HG03439 (cell line): ENCODE results near the gene PACSIN1.
"Not testable (repeated sequence)": the region's sequence is repeated elsewhere in the genome, so short reads cannot be mapped to it uniquely, and the experiment has no call there.

ENCODE experiments used
- ATAC-seq: cut with Tn5 transposase; IDR thresholded peaks from one replicate; pipeline ENCODE4 v1.9.1; 2021; ENCODE audit warnings: mild to moderate bottlenecking, moderate library complexity; ENCODE audit not compliant: unreplicated experiment

Gene PACSIN1

DNA sequence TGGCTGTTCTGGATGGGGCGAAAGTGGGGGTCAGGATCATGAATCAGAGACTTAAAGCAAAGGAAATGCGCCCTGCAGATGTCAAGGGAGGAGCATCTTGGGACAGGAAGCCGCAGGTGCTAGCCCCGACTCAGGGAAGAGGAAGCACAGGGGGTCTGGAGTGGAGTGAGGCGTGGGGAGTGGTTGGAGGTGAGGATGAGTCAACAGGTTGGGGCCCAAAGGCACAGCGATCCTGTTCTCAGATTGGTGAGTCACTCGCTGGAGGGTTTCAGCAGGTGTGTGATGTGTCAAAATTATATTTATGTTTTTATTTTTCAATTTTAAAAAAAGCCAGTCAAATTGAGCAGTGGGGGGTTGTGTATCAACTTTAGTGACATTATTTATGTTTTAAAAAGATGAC is 19.0 kb downstream of the PACSIN1 start:
- ATAC-seq = no peak

DNA sequence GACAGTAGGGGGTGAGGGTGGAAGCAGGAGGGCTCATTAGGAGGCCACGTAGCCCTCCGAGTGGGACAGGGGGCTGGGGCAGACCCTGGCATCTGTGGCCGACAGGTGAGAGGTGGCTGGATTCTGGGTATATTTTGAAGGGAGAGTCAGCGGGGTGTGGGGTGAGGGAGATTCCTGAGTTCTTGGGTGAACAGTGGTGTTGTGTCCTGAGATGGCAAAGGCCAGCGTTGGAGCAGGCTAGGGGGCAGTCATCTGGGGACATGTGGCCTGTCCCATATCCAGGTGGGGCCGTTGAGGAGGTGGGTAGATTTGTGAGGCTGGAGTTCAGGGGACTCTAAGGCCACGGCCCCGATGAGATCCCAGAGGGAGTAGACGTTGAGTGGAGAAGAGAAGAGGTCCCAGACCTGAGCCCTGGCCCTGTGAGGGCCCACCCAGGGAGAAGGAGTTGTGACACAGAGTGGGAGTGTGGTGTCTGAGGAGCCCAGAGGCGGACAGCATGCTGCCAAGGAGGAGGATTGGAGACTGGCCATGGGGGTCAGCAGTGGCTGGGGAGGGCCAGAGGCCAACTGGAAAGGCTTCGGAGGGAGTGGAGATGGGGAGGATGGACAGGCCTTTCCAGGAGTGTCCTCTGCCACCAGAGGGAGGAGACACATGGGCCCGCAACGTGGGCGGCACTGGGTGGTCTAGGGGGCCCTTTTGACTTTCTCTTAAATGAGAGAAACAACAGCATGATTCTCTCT is 19.6 kb downstream of the PACSIN1 start:
- no peak for ATAC-seq

DNA sequence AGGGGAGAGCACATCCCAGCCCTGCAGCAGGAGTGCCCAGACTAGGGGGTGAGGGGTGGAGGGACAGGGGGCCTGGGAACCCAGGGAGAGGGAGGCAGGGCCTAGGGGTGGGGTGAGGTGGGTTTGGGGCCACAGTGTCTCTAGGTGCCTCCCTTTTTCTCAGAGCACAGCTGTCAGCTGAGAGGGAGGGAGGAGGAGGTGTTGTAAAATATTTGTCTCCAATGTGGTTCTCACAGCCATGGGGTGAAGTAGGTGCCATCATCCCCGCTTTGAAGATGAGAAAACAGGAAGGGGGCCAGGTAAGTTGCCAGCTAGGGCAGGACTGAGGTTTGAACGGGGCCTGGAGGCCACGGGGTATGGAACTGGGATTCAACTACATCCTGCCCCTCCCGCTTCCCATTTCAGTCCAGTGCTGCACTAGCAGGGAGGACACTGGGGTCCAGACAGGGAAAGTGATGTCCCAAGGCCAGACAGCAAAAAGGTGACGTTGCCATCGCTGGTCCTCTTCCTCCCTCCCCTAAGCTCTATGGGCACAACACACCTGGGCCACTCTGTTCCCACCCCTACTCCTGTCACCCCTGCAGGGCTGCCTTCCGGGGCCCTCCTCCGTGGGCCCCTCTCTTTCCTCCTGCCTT is 20.3 kb downstream of the PACSIN1 start:
- ATAC-seq = no peak

DNA sequence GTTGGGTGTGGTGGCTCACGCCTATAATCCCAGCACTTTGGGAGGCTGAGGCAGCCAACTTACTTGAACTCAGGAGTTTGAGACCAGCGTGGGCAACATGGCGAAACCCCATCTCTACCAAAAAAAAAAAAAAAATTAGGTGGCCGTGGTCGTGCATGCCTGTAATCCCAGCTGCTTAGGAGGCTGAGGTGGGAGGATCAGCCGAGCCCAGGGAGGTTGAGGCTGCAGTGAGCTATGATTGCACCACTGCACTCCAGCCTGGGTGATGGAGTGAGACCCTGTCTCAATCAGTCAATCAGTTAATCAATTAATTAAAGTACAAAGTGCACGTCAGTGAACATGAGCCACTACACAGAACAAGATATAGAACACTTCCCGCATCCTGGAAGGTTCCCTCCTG is 21.0 kb downstream of the PACSIN1 start:
- ATAC-seq = not testable (repeated sequence)

DNA sequence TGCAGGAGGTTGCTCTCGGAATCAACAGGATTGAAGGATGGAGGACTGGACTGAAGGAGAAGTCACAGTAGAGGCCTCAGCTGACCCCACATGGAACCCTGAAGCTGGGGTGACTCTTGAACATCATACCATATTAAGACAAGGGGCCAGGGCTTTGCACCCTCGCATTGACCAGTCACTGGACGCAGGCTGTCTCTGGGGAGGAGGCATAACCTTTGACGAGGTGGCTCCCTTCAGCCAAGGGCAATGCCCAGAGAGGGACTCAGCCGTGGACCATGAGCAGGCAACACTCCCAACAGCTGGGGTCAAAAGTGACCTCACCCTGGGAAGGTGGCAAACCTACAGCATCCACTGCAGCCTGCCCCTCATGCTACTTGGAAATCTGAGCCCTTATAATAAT is 21.7 kb downstream of the PACSIN1 start:
- ATAC-seq = no peak

DNA sequence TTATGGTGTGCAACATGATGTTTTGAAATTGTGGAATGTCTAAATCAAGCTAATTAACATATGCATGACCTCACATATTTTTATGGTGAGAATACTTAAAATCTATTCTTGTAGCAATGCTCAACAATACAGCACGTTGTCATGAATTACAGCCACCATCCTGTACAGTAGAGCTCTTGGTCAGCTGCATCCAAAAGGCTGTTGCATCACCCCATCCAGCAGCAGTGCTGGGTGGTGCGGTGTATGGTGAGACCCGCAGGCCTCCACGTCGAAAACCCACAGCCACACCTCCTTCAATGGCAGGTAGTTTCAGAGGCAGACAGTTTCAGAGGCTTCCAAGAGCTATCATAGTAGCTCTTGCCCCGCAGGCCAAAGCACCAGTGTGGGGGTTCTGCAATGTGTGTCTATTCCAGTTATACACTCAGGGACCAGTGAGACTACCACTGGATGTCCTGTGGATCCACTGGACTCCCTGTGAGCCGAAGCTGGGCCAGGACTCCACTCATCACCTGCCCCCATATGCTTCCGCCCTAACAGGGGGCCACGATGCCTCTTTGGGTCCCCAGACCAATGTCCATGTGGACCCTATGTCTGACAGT is 23.4 kb downstream of the PACSIN1 start:
- no peak for ATAC-seq

DNA sequence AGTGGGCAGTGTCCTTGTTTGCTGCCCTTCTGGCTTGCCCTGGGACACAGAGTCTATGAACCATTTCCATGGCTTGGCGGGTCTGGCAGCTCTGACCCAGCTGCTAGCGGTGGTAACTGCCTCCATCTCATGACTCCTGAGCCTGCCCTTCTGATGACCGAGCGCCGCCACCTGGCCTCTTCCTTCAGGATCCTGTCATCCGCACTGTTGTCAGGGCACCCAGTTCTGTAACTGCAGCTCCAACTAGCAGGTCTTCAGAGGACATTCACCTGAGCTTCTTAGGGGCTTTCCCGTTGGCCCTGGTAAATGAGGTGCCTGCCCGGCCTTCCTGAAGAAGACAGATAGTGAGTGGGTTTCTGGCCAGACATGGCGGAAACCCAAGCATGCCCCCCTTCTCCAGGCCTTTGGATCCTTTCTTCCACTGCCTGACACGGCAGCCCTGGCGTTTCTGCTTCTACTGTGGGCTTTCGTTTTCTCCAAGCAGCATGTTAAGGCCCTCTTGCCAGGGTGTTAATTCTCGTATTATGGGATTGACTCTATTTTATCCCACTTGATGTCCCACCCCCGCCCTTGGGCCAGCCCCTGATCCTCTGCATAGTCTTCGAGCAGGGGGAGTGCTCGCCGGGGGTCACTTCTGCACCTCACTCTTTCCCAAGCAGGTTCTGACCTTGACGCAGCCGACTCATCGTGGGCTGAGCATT is 24.7 kb downstream of the PACSIN1 start:
- ATAC-seq = no peak

DNA sequence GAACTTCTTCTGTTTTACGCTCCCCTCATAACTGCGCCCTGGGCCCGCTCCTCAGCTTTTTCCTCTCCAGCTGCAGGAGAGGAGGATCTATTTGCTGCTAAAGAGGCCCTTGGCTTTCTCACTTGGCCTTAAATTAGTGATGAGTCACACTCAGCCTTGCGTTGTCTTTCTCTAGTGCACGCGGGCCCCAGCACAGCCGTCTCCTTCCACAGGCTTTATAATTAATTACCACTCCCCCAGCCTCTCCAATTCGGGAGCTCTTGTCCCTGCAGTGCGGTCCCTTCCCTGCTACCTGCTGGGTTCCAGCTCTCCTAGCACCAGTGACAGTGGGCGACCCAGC is 25.2 kb downstream of the PACSIN1 start:
- ATAC-seq = no peak

DNA sequence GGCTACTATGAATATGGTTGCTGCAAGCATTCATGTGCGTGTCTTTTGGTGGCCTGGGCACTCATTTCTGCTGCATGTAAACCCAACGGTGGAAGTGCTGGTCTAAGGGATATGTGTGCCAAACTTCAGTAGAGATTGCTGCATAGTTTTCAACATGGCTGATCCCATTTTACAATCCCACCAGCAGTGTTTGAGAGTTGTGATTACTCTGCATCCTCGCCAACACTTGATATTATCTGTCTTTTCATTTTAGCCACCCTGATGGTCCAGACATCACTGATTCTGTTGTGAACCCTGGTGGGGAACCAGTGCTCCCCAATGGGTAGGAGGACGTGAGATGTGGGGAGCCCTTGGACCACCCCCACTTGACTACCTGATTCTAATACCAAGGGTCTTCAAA is 27.5 kb downstream of the PACSIN1 start:
- no peak for ATAC-seq

DNA sequence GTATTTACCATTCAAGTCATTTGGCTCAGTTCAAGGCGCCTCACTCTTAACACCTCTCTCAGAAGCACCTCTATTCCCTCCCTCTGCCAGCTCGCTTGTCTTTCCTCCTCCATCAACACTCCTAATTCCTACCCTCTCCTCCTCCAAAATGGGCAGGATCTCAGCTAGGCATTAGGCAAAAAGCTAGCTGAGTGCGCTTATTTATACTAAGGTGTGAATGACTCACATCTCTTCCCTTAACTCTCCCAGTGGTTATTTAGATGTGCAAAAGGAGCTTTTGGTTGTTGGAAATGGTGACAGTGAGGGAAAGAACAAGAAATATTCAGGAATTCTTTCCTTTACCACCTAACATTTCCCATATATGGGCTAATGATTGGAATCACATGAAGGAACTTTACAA is 29.1 kb downstream of the PACSIN1 start:
- no peak for ATAC-seq

DNA sequence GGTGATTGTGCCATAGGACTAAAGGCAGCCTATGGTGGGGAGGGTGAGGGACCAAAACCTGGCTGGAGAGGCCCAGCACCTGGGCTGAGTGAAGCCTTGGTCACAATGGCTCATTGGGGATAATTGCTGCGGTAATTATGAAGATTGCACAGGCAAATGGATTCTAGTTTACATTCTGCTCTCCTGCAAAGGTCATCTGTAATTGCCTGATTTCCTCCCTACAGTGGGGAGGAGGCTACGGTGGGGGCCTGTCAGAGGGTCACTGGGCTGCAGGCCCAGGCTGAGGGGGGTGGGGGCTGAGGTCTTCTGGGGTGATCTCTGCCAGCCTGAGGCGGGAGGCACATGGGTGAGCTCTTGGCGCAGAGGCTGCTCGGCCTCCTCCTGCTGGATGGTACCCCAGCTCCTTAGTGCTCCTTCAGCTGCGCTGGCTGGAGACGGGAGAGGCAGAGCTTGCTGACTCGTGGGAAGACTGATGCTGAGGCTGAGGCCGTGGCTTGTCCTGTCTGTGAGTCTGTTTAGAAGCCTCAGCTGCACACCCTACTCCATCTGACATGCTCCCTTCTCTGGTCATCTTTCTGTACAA is 30.3 kb downstream of the PACSIN1 start:
- no peak for ATAC-seq

DNA sequence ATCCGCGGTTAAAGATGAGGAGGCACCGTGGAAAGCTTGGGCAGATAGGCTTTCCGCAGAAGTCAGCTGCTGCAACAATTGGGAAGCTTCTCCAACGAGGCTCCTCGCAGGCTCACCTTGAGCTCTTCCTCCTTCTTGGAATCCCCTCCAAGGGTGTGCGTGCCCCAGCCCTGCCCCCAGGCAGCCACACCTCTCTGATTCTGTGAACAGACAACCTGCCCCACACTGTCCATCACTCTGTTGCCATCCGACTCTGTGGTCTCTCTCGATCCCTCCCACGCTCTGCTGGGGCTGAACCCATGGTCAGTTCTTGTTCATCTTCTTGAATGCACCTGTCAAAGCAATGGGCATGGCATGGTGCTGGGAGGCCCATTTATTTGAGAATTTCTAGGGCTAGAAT is 31.5 kb downstream of the PACSIN1 start:
- ATAC-seq = no peak

DNA sequence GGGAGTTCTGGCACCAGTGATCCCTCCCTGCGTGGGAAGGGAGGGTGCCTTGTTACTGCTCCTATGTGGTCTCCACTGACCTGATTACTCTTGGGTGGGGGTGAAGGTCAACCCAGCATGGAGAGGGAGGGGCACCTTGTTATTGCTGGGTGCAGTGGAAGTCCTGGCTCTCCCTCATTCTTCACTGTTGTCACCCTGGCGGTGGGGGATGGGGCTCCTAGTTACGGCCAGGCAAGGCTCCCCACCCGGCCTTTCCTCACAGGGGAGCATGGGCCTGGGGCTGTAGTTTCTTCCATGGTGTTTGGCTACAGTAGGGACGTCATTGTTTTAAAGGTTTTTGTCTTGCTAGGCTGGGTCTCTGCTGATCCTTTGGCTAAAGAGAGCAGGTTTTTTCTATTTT is 40.8 kb downstream of the PACSIN1 start:
- no peak for ATAC-seq

DNA sequence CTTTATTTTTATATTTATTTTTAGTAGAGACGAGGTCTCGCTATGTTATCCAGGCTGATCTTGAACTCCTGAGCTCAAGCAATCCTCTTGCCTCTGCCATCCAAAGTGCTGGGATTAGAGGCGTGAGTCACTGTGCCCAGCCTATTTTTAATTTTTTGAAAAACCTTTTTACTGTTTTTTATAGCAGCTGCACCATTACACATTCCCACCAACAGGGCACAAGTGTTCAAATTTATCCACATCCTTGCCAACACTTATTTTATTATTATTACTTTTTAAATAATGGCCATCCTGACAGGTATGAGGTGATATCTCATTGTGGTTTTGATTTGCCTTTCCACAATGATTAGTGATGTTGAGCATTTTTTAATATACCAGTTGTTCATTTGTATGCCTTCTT is 42.5 kb downstream of the PACSIN1 start:
- ATAC-seq = no peak

DNA sequence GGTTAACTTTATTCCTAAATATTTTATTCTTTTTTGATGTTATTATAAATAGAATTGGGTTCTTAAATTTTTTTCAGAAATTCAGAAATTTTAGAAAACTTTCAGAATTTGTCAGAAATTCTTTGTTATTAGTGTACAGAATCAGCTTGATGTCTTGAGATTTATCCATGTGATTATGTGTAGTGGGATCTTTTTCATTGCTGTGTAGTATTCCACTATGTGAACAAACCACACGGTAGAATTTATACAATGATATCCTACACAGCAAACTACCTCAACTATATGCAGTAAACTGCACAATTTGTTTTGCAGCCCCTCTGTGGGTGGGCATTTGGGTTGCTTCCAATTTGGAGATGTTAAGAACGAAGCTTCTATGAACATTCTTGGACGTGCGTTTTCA is 43.9 kb downstream of the PACSIN1 start:
- no peak for ATAC-seq

DNA sequence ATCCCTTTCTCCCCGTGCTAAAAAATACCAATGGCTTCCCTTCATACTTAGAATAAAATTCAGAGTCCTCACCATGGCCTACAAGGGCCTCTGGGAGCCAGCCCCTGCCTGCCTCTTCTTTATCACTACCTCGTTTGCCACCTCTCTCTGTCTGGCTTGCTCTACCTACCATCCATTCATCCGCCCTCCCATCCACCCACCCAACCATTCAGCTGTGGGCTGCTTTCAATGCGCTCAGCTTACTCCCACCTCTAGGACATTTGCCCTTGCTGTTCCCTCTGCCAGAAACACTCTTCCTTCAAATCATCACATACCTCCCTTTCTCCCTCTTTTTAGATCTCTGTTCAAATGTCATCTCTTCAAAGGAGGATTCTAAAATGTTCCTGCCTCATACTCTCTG is 44.4 kb downstream of the PACSIN1 start:
- no peak for ATAC-seq

DNA sequence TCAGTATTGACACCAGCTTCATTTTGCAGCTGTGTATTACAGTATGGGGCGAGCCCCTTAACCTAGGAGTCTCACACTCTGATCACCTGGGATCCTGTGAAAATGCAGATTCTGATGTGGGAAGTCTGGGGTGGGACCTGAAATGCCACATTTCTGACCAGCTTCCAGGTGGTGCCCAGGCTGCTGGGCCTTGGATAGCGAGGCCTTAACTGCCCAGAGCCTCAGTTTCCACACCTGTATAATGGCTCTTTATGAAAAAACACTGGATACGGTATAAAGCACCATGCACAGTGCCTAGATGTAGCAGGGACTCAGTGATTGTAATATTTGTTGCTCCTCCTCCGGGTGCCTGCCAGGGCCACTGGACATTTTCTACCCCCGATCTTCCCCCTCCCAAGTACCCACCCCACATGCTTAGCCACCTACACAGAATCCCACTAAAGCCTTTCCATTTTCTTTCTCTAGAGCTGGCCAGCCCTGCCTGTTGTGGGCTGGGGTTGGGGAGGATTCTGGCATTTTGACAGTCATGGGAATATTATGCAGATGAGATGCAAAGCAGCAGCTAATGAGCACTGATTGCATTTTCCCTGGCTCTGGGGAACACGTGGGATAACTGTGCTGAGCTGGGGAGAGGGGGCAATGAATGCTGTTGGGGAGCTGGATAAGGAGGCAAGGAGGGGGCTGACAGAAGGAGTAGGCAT is 45.5 kb downstream of the PACSIN1 start:
- ATAC-seq = no peak

DNA sequence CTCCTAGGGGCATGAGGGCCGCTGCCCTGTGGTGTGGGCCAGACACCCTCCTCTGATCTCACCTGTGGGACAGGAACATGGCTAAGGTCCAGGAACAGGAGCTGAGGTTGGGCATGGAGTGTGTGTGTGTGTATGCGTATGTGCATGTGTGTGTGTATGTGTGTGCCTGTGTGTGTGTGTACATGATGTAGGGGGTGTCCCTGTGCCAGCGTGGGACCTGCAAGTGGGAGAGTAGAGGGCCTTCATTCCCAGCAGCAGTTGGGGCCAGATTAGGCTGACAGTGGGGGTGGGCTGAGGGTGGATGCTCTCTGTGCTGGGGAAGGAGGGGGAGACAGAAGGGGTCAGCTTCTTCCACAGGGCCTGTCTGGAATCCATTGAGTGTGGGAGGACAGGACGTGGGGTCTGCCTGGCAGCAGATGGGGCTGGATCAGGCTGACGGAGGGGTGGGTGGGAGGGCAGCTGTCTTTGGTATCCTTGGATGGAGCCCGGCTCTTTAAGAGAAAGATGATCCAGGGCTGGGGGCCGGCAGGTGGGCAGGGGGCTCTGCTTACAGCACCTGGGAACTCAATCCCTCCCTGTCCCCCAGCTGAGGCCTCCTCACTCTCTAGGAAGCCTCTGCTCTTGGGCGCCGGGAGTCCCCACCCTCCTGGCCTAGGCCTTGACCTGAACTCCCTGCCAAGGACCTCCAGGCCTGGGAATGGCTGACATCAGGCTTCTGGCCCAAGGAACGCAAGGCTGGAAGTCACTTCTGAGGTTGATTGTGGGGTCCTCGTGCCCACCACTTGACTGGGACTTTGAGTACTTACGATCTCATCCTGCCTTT is 46.2 kb downstream of the PACSIN1 start:
- no peak for ATAC-seq

DNA sequence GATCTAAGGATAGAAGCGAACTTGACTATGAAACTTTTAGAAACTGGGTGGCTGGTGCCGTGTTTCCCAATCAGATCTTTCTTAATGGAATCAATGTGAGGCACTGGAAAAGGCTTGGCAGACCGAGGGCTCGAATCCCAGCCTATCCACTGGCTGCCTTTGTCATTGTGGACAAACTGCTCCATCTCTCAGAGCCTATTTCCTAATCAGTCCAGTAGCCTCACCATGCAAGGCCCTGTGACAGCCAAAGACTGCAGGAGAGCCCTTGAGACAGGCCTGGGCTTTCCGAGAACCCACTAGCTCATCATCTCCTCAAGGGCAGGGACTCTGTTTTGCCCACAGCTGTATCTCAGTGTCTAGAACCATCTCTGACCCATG is 46.9 kb downstream of the PACSIN1 start:
- no peak for ATAC-seq

DNA sequence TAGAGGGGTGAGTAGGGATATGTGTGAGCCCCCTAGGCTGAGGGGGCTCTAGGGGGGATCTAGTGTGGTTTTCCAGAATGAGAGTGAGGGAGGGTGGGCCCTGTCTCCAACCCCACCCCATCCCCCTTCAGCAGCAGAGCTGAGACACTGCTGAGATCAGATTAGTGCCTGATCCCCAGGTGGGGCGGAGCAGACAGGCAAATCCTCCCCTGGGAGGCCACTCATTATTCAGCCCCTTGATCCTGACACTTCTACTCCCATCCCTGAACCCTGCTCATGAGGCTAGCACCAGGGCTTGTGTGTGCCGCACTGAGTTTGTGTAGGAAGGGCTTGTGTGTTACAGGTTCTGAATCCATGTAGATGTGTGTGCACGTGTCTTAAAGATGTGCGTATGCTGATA is 47.8 kb downstream of the PACSIN1 start:
- no peak for ATAC-seq
